Liver (tissue), 9 donors: ENCODE measurements around the gene DOC2B. TPM values are rescaled to one million over a fixed set of nuclear protein-coding genes. Genes with fewer than 3 reads are reported as not detected.
"Not testable (repeated sequence)": the region's sequence is repeated elsewhere in the genome, so short reads cannot be mapped to it uniquely, and the experiment has no call there.

Source experiments
- DNase-seq: peaks from one replicate; pipeline ENCODE4 v3.0.0-alpha.2; 2017; ENCODE audit warnings: low spot score
- H3K27ac ChIP-seq, 2 donors: one replicate each; pipeline ENCODE4 v1.7.0; 2013; ENCODE audit warnings: inconsistent platforms in 2 of 2, low read length in 2 of 2, control low read depth in 1 of 2, low read depth in 1 of 2, mild to moderate bottlenecking in 1 of 2
- H3K27me3 ChIP-seq, 4 donors: one replicate each; pipeline versions ENCODE4 v1.6.1 to v1.7.0; 2013; ENCODE audit warnings: low read length in 3 of 4, inconsistent platforms in 1 of 4, mild to moderate bottlenecking in 1 of 4, moderate library complexity in 1 of 4; ENCODE audit not compliant: control insufficient read depth in 4 of 4, insufficient read depth in 4 of 4
- H3K36me3 ChIP-seq, 4 donors: one replicate each; pipeline versions ENCODE4 v1.6.1 to v1.7.0; 2013; ENCODE audit warnings: low read length in 3 of 4, mild to moderate bottlenecking in 3 of 4, low read depth in 1 of 4, moderate library complexity in 1 of 4; ENCODE audit not compliant: control insufficient read depth in 4 of 4, insufficient read depth in 3 of 4
- H3K4me1 ChIP-seq, 4 donors: one replicate each; pipeline versions ENCODE4 v1.6.1 to v1.7.0; 2013; ENCODE audit warnings: low read length in 3 of 4, mild to moderate bottlenecking in 3 of 4, moderate library complexity in 1 of 4; ENCODE audit not compliant: control insufficient read depth in 4 of 4, insufficient read depth in 4 of 4
- H3K4me3 ChIP-seq, 3 donors: one replicate each; pipeline versions ENCODE4 v1.6.1 to v1.7.0; 2013; ENCODE audit warnings: low read length in 3 of 3, control low read depth in 1 of 3, low read depth in 1 of 3, mild to moderate bottlenecking in 1 of 3
- H3K9ac ChIP-seq, 2 donors: one replicate each; pipeline ENCODE4 v1.7.0; 2013; ENCODE audit warnings: low read length in 2 of 2, mild to moderate bottlenecking in 2 of 2, moderate library complexity in 2 of 2, control low read depth in 1 of 2, low read depth in 1 of 2
- H3K9me3 ChIP-seq, 4 donors: one replicate each; pipeline versions ENCODE4 v1.6.1 to v1.7.0; 2013; ENCODE audit warnings: low read length in 3 of 4; ENCODE audit not compliant: control insufficient read depth in 4 of 4
- ATF3 ChIP-seq: IDR thresholded peaks from 2 replicates; pipeline ENCODE4 v1.6.1; 2016; ENCODE audit warnings: antibody characterized with exemption
- EGR1 ChIP-seq, 2 donors: IDR thresholded peaks; 2 replicates each; pipeline ENCODE4 v1.6.1; 2016 to 2018; ENCODE audit warnings: antibody characterized with exemption in 2 of 2, low read depth in 2 of 2
- FOXA1 ChIP-seq: IDR thresholded peaks from 2 replicates; pipeline ENCODE4 v1.6.1; 2016; ENCODE audit warnings: antibody characterized with exemption
- FOXA2 ChIP-seq: IDR thresholded peaks from 2 replicates; pipeline ENCODE4 v1.6.1; 2016; ENCODE audit warnings: antibody characterized with exemption
- HNF4A ChIP-seq, 2 donors: conservative IDR thresholded peaks; 2 replicates each; pipeline ENCODE4 v1.6.1; 2016; ENCODE audit warnings: antibody characterized with exemption in 2 of 2, mild to moderate bottlenecking in 2 of 2
- HNF4G ChIP-seq: IDR thresholded peaks from 2 replicates; pipeline ENCODE4 v1.6.1; 2016; ENCODE audit warnings: antibody characterized with exemption
- JUND ChIP-seq, 2 donors: IDR thresholded peaks; 2 replicates each; pipeline ENCODE4 v1.6.1; 2016; ENCODE audit warnings: antibody characterized with exemption in 2 of 2
- MAX ChIP-seq: IDR thresholded peaks from 2 replicates; pipeline ENCODE4 v1.6.1; 2016; ENCODE audit warnings: antibody characterized with exemption
- NR2F2 ChIP-seq: IDR thresholded peaks from 2 replicates; pipeline ENCODE4 v1.6.1; 2016; ENCODE audit warnings: antibody characterized with exemption
- REST ChIP-seq: IDR thresholded peaks from 2 replicates; pipeline ENCODE4 v1.6.1; 2016; ENCODE audit warnings: antibody characterized with exemption, mild to moderate bottlenecking
- SP1 ChIP-seq: IDR thresholded peaks from 2 replicates; pipeline ENCODE4 v1.6.1; 2018; ENCODE audit warnings: antibody characterized with exemption, mild to moderate bottlenecking
- YY1 ChIP-seq: IDR thresholded peaks from 2 replicates; pipeline ENCODE4 v1.6.1; 2016; ENCODE audit warnings: antibody characterized with exemption, mild to moderate bottlenecking
- ZBTB33 ChIP-seq: IDR thresholded peaks from 2 replicates; pipeline ENCODE4 v1.6.1; 2016; ENCODE audit warnings: antibody characterized with exemption
- WGBS: extraction: QIAGEN DNeasy Blood & Tissue Kit; methylation state at CpG from one replicate; pipeline ENCODE4 v1.1.7; 2013; 5-methylcytosine and 5-hydroxymethylcytosine counted together
- polyA plus RNA-seq, 2 donors: library from polyadenylated mRNA; stranded (reverse) in 1 of 2; unstranded in 1 of 2; fragments of 200-250 nt in 1 of 2; fragments of >200 nt in 1 of 2; fragmentation: Nextera tagmentation in 1 of 2; extraction: Ambion mirVana in 1 of 2; gene quantifications; one replicate each; pipeline versions ENCODE4 v1.2.1 to v1.2.3, GENCODE V29; 2013 to 2015
- total RNA-seq, 2 donors: library from RNA; depleted of rRNA; stranded (reverse); fragments of >200 nt; gene quantifications; one replicate each; pipeline ENCODE4 v1.2.3, GENCODE V29; 2014
- donor health status: healthy.
- donor health status: healthy.
- donor health status: healthy.
- donor health status: healthy.
- donor health status: healthy.

DOC2B gene
- total and polyA plus RNA-seq, 4 donors = 0.08 to 1.0 (median 0.61) TPM

GRCh38 chr17:171871-172270, 9.6 kb downstream of the DOC2B start (continued):
- no peak for TF ChIP-seq ZBTB33
- TF ChIP-seq NR2F2 = no peak
- no peak for TF ChIP-seq HNF4A (conservative IDR thresholded peaks at IDR 0.05)
- TF ChIP-seq ATF3 = no peak
- no peak for TF ChIP-seq JUND (IDR thresholded peaks at IDR 0.05)
- no peak for TF ChIP-seq FOXA2
- TF ChIP-seq HNF4G = no peak
- no peak for TF ChIP-seq EGR1 (IDR thresholded peaks at IDR 0.05; ENCODE audit: low read depth in 2 of 2)
- no peak for TF ChIP-seq FOXA1
- TF ChIP-seq YY1 = no peak

- Histone ChIP-seq H3K27ac (no peak overlapping the region), H3K9me3 (no peaks in the 10 kb centered on the region), H3K9ac (no peak overlapping the region), H3K4me3 (no peak overlapping the region), H3K36me3 (no peaks in the 10 kb centered on the region), H3K4me1 (no peaks in the 10 kb centered on the region), H3K27me3 (no peaks in the 10 kb centered on the region)
- DNase-seq = no peak
- WGBS = 96% methylated on average over 6 of the region's 6 CpGs
- no peak for TF ChIP-seq SP1
- no peak for TF ChIP-seq YY1
- TF ChIP-seq FOXA2 = no peak
- TF ChIP-seq FOXA1 = no peak
- TF ChIP-seq REST = no peak
- TF ChIP-seq HNF4G = no peak
- TF ChIP-seq JUND (IDR thresholded peaks at IDR 0.05) = no peak
- TF ChIP-seq NR2F2 = no peak
- no peak for TF ChIP-seq MAX
- TF ChIP-seq EGR1 (IDR thresholded peaks at IDR 0.05; ENCODE audit: low read depth in 2 of 2) = no peak
Measured at GRCh38 chr17:170130-170670, 11.2 kb downstream of the DOC2B start.

GRCh38 chr17:168614-169013, 12.8 kb downstream of the DOC2B start:
- not testable (repeated sequence) for H3K9ac ChIP-seq, H3K27me3 ChIP-seq, H3K27ac ChIP-seq, H3K36me3 ChIP-seq, H3K4me3 ChIP-seq, H3K9me3 ChIP-seq, DNase-seq, H3K4me1 ChIP-seq
- WGBS = 85% methylated on average over 9 of the region's 11 CpGs
